Ectodermal cell (in vitro differentiated cells): ENCODE data around the gene WDR81.
A peak's percentile ranks its signal among the peaks of the same experiment; 100 is the strongest.
"Not testable (repeated sequence)": the region's sequence is repeated elsewhere in the genome, so short reads cannot be mapped to it uniquely, and the experiment has no call there.

ENCODE experiments used
- H3K27ac ChIP-seq: 2 replicates; pipeline ENCODE4 v1.7.0; 2013; ENCODE audit warnings: mild to moderate bottlenecking, low read depth, low read length; ENCODE audit not compliant: insufficient read depth, poor library complexity, severe bottlenecking
- H3K27me3 ChIP-seq: 2 replicates; pipeline ENCODE4 v1.7.0; 2013; ENCODE audit warnings: mild to moderate bottlenecking, low read length; ENCODE audit not compliant: insufficient read depth, control insufficient read depth, poor library complexity, severe bottlenecking
- H3K36me3 ChIP-seq: one replicate; pipeline ENCODE4 v1.7.0; 2013; ENCODE audit warnings: low read length; ENCODE audit not compliant: control insufficient read depth, insufficient read depth
- H3K4me1 ChIP-seq: one replicate; pipeline ENCODE4 v1.7.0; 2013; ENCODE audit warnings: low read length; ENCODE audit not compliant: control insufficient read depth, insufficient read depth
- H3K4me3 ChIP-seq: 2 replicates; pipeline ENCODE4 v1.7.0; 2013; ENCODE audit warnings: low read depth, low read length, control low read depth; ENCODE audit not compliant: insufficient read depth
- H3K9me3 ChIP-seq: 2 replicates; pipeline ENCODE4 v1.7.0; 2013; ENCODE audit warnings: mild to moderate bottlenecking, low read length, moderate library complexity; ENCODE audit not compliant: control insufficient read depth
- WGBS, 2 experiments: methylation state at CpG; one replicate each; pipeline ENCODE4 v1.1.7; 2013; ENCODE audit warnings: missing lambda C conversion rate in 2 of 2; 5-methylcytosine and 5-hydroxymethylcytosine counted together

Gene WDR81

DNA sequence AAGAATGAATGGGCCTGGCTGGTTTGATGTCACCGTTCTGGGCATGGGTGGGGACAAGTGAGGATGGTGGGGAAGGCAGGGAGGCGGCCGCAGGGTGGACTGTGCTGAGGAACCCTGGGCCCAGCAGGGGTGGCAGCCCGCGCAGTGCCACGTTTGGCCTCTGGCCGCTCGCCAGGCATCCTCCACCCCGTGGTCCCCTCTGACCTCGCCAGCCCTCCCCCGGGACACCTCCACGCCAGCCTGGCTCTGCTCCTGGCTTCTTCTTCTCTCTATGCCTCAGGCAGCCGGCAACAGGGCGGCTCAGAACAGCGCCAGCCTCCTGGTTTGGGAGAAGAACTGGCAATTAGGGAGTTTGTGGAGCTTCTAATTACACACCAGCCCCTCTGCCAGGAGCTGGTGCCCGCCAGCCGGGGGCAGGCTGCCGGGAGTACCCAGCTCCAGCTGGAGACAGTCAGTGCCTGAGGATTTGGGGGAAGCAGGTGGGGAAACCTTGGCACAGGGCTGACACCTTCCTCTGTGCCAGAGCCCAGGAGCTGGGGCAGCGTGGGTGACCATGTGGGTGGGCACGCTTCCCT is 30.8 kb downstream of the WDR81 start:
- Histone ChIP-seq H3K9me3 (no peaks in the 10 kb centered on the region), H3K4me3 (no peak overlapping the region), H3K27me3 (no peaks in the 10 kb centered on the region), H3K36me3 (no peaks in the 10 kb centered on the region), H3K4me1 (peaks cover 11% of the 10 kb centered on the region), H3K27ac (no peak overlapping the region)
- WGBS, 2 experiments = 88 to 91% methylated on average over 20 of the region's 20 CpGs

GRCh38 chr17:1755827-1756262 is 31.3 kb downstream of the WDR81 start:
- peaks cover 11% of the 10 kb centered on the region for H3K4me1 ChIP-seq
- H3K9me3 ChIP-seq = no peaks in the 10 kb centered on the region
- H3K4me3 ChIP-seq = no peak overlapping the region
- no peaks in the 10 kb centered on the region for H3K27me3 ChIP-seq
- H3K27ac ChIP-seq = no peak overlapping the region
- H3K36me3 ChIP-seq = no peaks in the 10 kb centered on the region
- WGBS, 2 experiments = 79 to 83% methylated on average over 17 of the region's 17 CpGs

GRCh38 chr17:1758807-1759206 is 34.3 kb downstream of the WDR81 start:
- Histone ChIP-seq H3K9me3 (no peaks in the 10 kb centered on the region), H3K4me3 (no peak overlapping the region), H3K27ac (no peak overlapping the region), H3K27me3 (no peaks in the 10 kb centered on the region), H3K4me1 (peaks cover 23% of the 10 kb centered on the region), H3K36me3 (no peaks in the 10 kb centered on the region)
- 91 to 93% methylated on average over 15 of the region's 15 CpGs for WGBS, 2 experiments

DNA sequence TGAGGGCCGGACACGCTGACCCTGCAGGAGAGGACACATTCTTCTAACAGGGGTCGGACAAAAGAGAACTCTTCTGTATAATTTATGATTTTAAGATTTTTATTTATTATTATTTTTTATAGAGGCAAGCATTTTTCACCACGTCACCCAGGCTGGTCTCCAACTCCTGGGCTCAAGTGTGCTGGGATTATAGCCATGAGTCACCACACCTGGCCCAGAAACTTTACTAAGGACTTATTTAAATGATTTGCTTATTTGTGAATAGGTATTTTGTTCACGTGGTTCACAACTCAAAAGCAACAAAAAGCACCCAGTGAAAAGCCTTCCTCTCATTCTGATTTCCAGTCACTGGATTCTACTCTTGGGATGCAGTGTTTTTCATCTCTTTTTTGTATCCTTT is 35.0 kb downstream of the WDR81 start:
- H3K27ac ChIP-seq = no peak overlapping the region
- peaks cover 20% of the 10 kb centered on the region for H3K4me1 ChIP-seq
- H3K4me3 ChIP-seq = no peak overlapping the region
- no peaks in the 10 kb centered on the region for H3K36me3 ChIP-seq
- WGBS, 2 experiments = 86 to 89% methylated on average over 3 to 5 of the region's 5 CpGs
- H3K9me3 ChIP-seq = no peaks in the 10 kb centered on the region
- H3K27me3 ChIP-seq = no peaks in the 10 kb centered on the region

DNA sequence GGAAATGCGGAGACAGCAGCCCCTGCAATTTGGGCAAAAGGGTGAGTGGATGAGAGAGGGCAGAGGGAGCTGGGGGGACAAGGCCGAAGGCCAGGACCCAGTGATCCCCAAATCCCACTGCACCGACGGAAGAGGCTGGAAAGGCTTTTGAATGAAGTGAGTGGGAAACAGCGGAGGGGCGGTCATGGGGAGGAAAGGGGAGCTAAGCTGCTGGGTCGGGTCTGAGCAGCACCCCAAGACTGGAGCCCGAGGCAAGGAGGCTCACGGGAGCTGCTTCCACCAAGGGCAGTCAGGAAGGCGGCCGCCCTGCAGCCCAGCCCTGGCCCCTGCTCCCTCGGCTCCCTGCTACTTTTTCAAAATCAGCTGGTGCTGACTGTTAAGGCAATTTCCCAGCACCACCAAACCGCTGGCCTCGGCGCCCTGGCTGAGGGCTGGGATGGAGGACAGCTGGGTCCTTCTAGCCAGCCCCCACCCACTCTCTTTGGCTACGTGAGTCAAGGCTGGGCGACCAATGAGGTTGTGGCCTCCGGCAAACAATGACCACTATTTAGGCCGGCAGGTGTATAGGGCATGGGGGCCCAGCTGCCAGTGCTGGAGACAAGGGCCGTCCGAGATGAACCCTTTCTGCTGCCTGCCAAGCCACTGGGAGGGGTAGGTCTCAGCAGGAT is 37.9 kb downstream of the WDR81 start:
- Histone ChIP-seq H3K27me3 (no peaks in the 10 kb centered on the region), H3K36me3 (no peaks in the 10 kb centered on the region), H3K9me3 (no peaks in the 10 kb centered on the region), H3K27ac (no peak overlapping the region), H3K4me3 (peak overlapping the region; percentile 31), H3K4me1 (peaks cover 20% of the 10 kb centered on the region)
- 43 to 46% methylated on average over 21 of the region's 21 CpGs for WGBS, 2 experiments

GRCh38 chr17:1762901-1763898 is 38.7 kb downstream of the WDR81 start:
- WGBS, 2 experiments = 40 to 45% methylated on average over 22 of the region's 22 CpGs
- Histone ChIP-seq H3K4me3 (peak overlapping the region; percentile 31), H3K27me3 (no peaks in the 10 kb centered on the region), H3K9me3 (no peaks in the 10 kb centered on the region), H3K36me3 (no peaks in the 10 kb centered on the region), H3K27ac (no peak overlapping the region), H3K4me1 (peaks cover 20% of the 10 kb centered on the region)

- H3K9me3 ChIP-seq = no peaks in the 10 kb centered on the region
- no peaks in the 10 kb centered on the region for H3K27me3 ChIP-seq
- no peak overlapping the region for H3K4me3 ChIP-seq
- H3K36me3 ChIP-seq = no peaks in the 10 kb centered on the region
- H3K27ac ChIP-seq = no peak overlapping the region
- WGBS, 2 experiments = 79 to 80% methylated on average over 11 of the region's 11 CpGs
- H3K4me1 ChIP-seq = peaks cover 20% of the 10 kb centered on the region
These were observed 39.8 kb downstream of the WDR81 start for GRCh38 chr17:1764284-1764683.

- not testable (repeated sequence) for H3K36me3 ChIP-seq, H3K4me3 ChIP-seq, H3K9me3 ChIP-seq, H3K27ac ChIP-seq, H3K27me3 ChIP-seq
- peaks cover 23% of the 10 kb centered on the region for H3K4me1 ChIP-seq
- 97% methylated on average over 7 of the region's 7 CpGs for WGBS, 2 experiments
These were observed 40.2 kb downstream of the WDR81 start for GRCh38 chr17:1764705-1765104.

GRCh38 chr17:1765576-1765975 is 41.1 kb downstream of the WDR81 start:
- Histone ChIP-seq H3K27me3 (no peaks in the 10 kb centered on the region), H3K36me3 (no peaks in the 10 kb centered on the region), H3K27ac (no peak overlapping the region), H3K4me1 (peaks cover 27% of the 10 kb centered on the region), H3K9me3 (no peaks in the 10 kb centered on the region), H3K4me3 (no peak overlapping the region)
- WGBS, 2 experiments = 95 to 99% methylated on average over 3 of the region's 3 CpGs
